Measurements from ENCODE around the gene TSPAN13.

The TSPAN13 gene

GRCh38 chr7:16817536-16817935 lies 64.0 kb downstream of the TSPAN13 start:
- H3K27ac ChIP-seq (ENCODE audit: low read length) = no peak overlapping the region

GRCh38 chr7:16818732-16819131 lies 65.2 kb downstream of the TSPAN13 start:
- Histone ChIP-seq H3K9me3 (replicated peaks; ENCODE audit: insufficient read depth, low read length) (no peaks in the 10 kb centered on the region), H4K20me1 (ENCODE audit: insufficient read depth, low read length) (no peaks in the 10 kb centered on the region), H3K27ac (ENCODE audit: low read length) (no peak overlapping the region), H3K9me2 (replicated peaks; ENCODE audit: insufficient read depth, low read length) (no peaks in the 10 kb centered on the region), H3K4me2 (ENCODE audit: low read depth, low read length) (no peak overlapping the region), H3F3A (ENCODE audit: insufficient read depth, low read length) (no peaks in the 10 kb centered on the region), H2AFZ (ENCODE audit: low read length) (no peak overlapping the region), H3K4me1 (ENCODE audit: low read length) (no peaks in the 10 kb centered on the region), H3K36me3 (replicated peaks; ENCODE audit: insufficient read depth, low read length) (no peaks in the 10 kb centered on the region), H3K4me3 (ENCODE audit: low read length) (no peak overlapping the region), H3K27me3 (replicated peaks; ENCODE audit: insufficient read depth, low read length) (no peaks in the 10 kb centered on the region), H3K79me2 (ENCODE audit: low read length) (no peaks in the 10 kb centered on the region), H3K9ac (ENCODE audit: low read length) (no peak overlapping the region)
- DNase-seq = no peak
- no peak for TF ChIP-seq EZH2phosphoT487 (IDR thresholded peaks at IDR 0.05; ENCODE audit: low read length)
- no peak for TF ChIP-seq CTCF (IDR thresholded peaks at IDR 0.05; ENCODE audit: low read length)
- no peak for TF ChIP-seq EZH2 (optimal IDR thresholded peaks at IDR 0.05; ENCODE audit: low read depth, low read length)

More at GRCh38 chr7:16817536-16817935, 64.0 kb downstream of the TSPAN13 start:
- H3K4me3 ChIP-seq (ENCODE audit: low read length) = no peak overlapping the region
- H3K9me3 ChIP-seq (replicated peaks; ENCODE audit: insufficient read depth, low read length) = no peaks in the 10 kb centered on the region
- TF ChIP-seq CTCF (IDR thresholded peaks at IDR 0.05; ENCODE audit: low read length) (no peak), EZH2 (optimal IDR thresholded peaks at IDR 0.05; ENCODE audit: low read depth, low read length) (no peak), EZH2phosphoT487 (IDR thresholded peaks at IDR 0.05; ENCODE audit: low read length) (no peak)
- no peaks in the 10 kb centered on the region for H3K9me2 ChIP-seq (replicated peaks; ENCODE audit: insufficient read depth, low read length)
- no peak overlapping the region for H3K9ac ChIP-seq (ENCODE audit: low read length)
- no peak for DNase-seq
- H2AFZ ChIP-seq (ENCODE audit: low read length) = no peak overlapping the region
- H4K20me1 ChIP-seq (ENCODE audit: insufficient read depth, low read length) = no peaks in the 10 kb centered on the region
- no peak overlapping the region for H3K4me2 ChIP-seq (ENCODE audit: low read depth, low read length)
- H3K36me3 ChIP-seq (replicated peaks; ENCODE audit: insufficient read depth, low read length) = no peaks in the 10 kb centered on the region
- no peaks in the 10 kb centered on the region for H3K4me1 ChIP-seq (ENCODE audit: low read length)
- H3F3A ChIP-seq (ENCODE audit: insufficient read depth, low read length) = no peaks in the 10 kb centered on the region
- H3K27me3 ChIP-seq (replicated peaks; ENCODE audit: insufficient read depth, low read length) = no peaks in the 10 kb centered on the region
- no peaks in the 10 kb centered on the region for H3K79me2 ChIP-seq (ENCODE audit: low read length)

GRCh38 chr7:16822029-16822428 lies 68.5 kb downstream of the TSPAN13 start:
- no peak overlapping the region for H3K4me2 ChIP-seq (ENCODE audit: low read depth, low read length)
- no peak overlapping the region for H3K27ac ChIP-seq (ENCODE audit: low read length)
- no peaks in the 10 kb centered on the region for H3K27me3 ChIP-seq (replicated peaks; ENCODE audit: insufficient read depth, low read length)
- TF ChIP-seq CTCF (IDR thresholded peaks at IDR 0.05; ENCODE audit: low read length) (no peak), EZH2 (optimal IDR thresholded peaks at IDR 0.05; ENCODE audit: low read depth, low read length) (no peak), EZH2phosphoT487 (IDR thresholded peaks at IDR 0.05; ENCODE audit: low read length) (no peak)
- no peaks in the 10 kb centered on the region for H3K9me2 ChIP-seq (replicated peaks; ENCODE audit: insufficient read depth, low read length)
- H3F3A ChIP-seq (ENCODE audit: insufficient read depth, low read length) = no peaks in the 10 kb centered on the region
- H3K79me2 ChIP-seq (ENCODE audit: low read length) = no peaks in the 10 kb centered on the region
- H3K36me3 ChIP-seq (replicated peaks; ENCODE audit: insufficient read depth, low read length) = no peaks in the 10 kb centered on the region
- no peaks in the 10 kb centered on the region for H3K9me3 ChIP-seq (replicated peaks; ENCODE audit: insufficient read depth, low read length)
- H3K4me3 ChIP-seq (ENCODE audit: low read length) = no peak overlapping the region
- DNase-seq = no peak
- no peaks in the 10 kb centered on the region for H4K20me1 ChIP-seq (ENCODE audit: insufficient read depth, low read length)
- H3K9ac ChIP-seq (ENCODE audit: low read length) = no peak overlapping the region
- H2AFZ ChIP-seq (ENCODE audit: low read length) = no peak overlapping the region
- no peaks in the 10 kb centered on the region for H3K4me1 ChIP-seq (ENCODE audit: low read length)

Measured in MM.1S (cell line).